GM08714 (cell line): Measurements from ENCODE around the gene ICAM3.
"Not testable (repeated sequence)": the region's sequence is repeated elsewhere in the genome, so short reads cannot be mapped to it uniquely, and the experiment has no call there.

Experiments
- H3K4me3 ChIP-seq: fragments of 200-500 bp; sonication (Bioruptor generic); 2 replicates; pipeline ENCODE4 v1.5.1; 2014; ENCODE audit warnings: mild to moderate bottlenecking, low read length, inconsistent platforms
- ZNF274 ChIP-seq: IDR thresholded peaks from 2 replicates; pipeline ENCODE4 v1.6.1; 2012; ENCODE audit warnings: mild to moderate bottlenecking, low read depth, low read length

Gene ICAM3

GRCh38 chr19:10339380-10339960 is at the start of gene ICAM3:
Gene ICAM3, minus strand, starts transcription at chr19:10339624. Its CDS starts 10 bp downstream, at chr19:10339614.
- TF ChIP-seq ZNF274: no peak
- H3K4me3 ChIP-seq: peak within 1 kb of the TSS; percentile 61; the same call in 1 of the 2 replicates

- no peak for TF ChIP-seq ZNF274
- H3K4me3 ChIP-seq: no peak overlapping the region
Observed at GRCh38 chr19:10388957-10389356, 49.5 kb upstream of the ICAM3 start.

- TF ChIP-seq ZNF274: no peak
- no peak overlapping the region for H3K4me3 ChIP-seq
Observed at GRCh38 chr19:10384580-10384979, 45.2 kb upstream of the ICAM3 start.

GRCh38 chr19:10383223-10383499 is 43.7 kb upstream of the ICAM3 start:
- H3K4me3 ChIP-seq: not testable (repeated sequence)

GRCh38 chr19:10380313-10381102 is 41.1 kb upstream of the ICAM3 start, which contains the start of gene TYK2:
Gene TYK2, minus strand, starts transcription at chr19:10380572. Its CDS starts 2,166 bp downstream, at chr19:10378406.
- TF ChIP-seq ZNF274: no peak
- H3K4me3 ChIP-seq: peak within 1 kb of the TSS; percentile 95

- no peak for TF ChIP-seq ZNF274
Observed at GRCh38 chr19:10379880-10380312, 40.5 kb upstream of the ICAM3 start.

GRCh38 chr19:10378124-10378523 is 38.7 kb upstream of the ICAM3 start:
- H3K4me3 ChIP-seq: no peak overlapping the region
- TF ChIP-seq ZNF274: no peak

More at GRCh38 chr19:10379880-10380312, 40.5 kb upstream of the ICAM3 start:
- peak overlapping the region; percentile 95 for H3K4me3 ChIP-seq

GRCh38 chr19:10377140-10377640 is 37.8 kb upstream of the ICAM3 start:
- H3K4me3 ChIP-seq: not testable (repeated sequence)

- TF ChIP-seq ZNF274: no peak
- H3K4me3 ChIP-seq: no peak overlapping the region
Observed at GRCh38 chr19:10374931-10375330, 35.5 kb upstream of the ICAM3 start.

- H3K4me3 ChIP-seq: no peak overlapping the region
- TF ChIP-seq ZNF274: no peak
Observed at GRCh38 chr19:10372690-10373089, 33.3 kb upstream of the ICAM3 start.

- H3K4me3 ChIP-seq: no peak overlapping the region
- no peak for TF ChIP-seq ZNF274
Observed at GRCh38 chr19:10368101-10368803, 28.8 kb upstream of the ICAM3 start.

GRCh38 chr19:10366950-10367512 is 27.6 kb upstream of the ICAM3 start:
- H3K4me3 ChIP-seq: not testable (repeated sequence)

- no peak overlapping the region for H3K4me3 ChIP-seq
- no peak for TF ChIP-seq ZNF274
Observed at GRCh38 chr19:10365518-10365917, 26.1 kb upstream of the ICAM3 start.

GRCh38 chr19:10364644-10365043 is 25.2 kb upstream of the ICAM3 start:
- TF ChIP-seq ZNF274: no peak
- H3K4me3 ChIP-seq: no peak overlapping the region

GRCh38 chr19:10363789-10364281 is 24.4 kb upstream of the ICAM3 start:
- H3K4me3 ChIP-seq: no peak overlapping the region
- TF ChIP-seq ZNF274: no peak
